Smooth muscle cell (in vitro differentiated cells): ENCODE measurements around the gene TBKBP1. TPM values are rescaled to one million over a fixed set of nuclear protein-coding genes. Genes with fewer than 3 reads are reported as not detected.

Experiments used
- DNase-seq: peaks from one replicate; lab custom pipeline; 2025; ENCODE audit not compliant: unreplicated experiment; lab: John Stamatoyannopoulos, UW
- H2AFZ ChIP-seq: fragments of 200-600 bp; sonication (generic); 2 replicates; pipeline ENCODE4 v1.6.0; 2016; ENCODE audit warnings: antibody characterized with exemption, low read depth, mild to moderate bottlenecking
- H3F3A ChIP-seq: fragments of 200-600 bp; sonication (generic); 2 replicates; pipeline ENCODE4 v1.6.0; 2017; ENCODE audit warnings: antibody characterized with exemption, low read depth
- H3K27ac ChIP-seq: fragments of 200-600 bp; sonication (generic); 2 replicates; pipeline ENCODE4 v1.5.1; 2016; ENCODE audit warnings: low read depth, mild to moderate bottlenecking
- H3K27me3 ChIP-seq: fragments of 200-600 bp; sonication (generic); 2 replicates; pipeline ENCODE4 v1.6.1; 2016; ENCODE audit warnings: low read depth, mild to moderate bottlenecking
- H3K36me3 ChIP-seq: fragments of 200-600 bp; sonication (generic); 2 replicates; pipeline ENCODE4 v1.5.1; 2016; ENCODE audit warnings: low read depth
- H3K4me1 ChIP-seq: fragments of 200-600 bp; sonication (generic); 2 replicates; pipeline ENCODE4 v1.5.1; 2016; ENCODE audit warnings: low read depth
- H3K4me2 ChIP-seq: fragments of 200-600 bp; sonication (generic); 2 replicates; pipeline ENCODE4 v1.6.0; 2016; ENCODE audit warnings: mild to moderate bottlenecking
- H3K4me3 ChIP-seq: fragments of 200-600 bp; sonication (generic); 2 replicates; pipeline ENCODE4 v1.5.1; 2016; ENCODE audit warnings: mild to moderate bottlenecking
- H3K79me2 ChIP-seq: fragments of 200-600 bp; sonication (generic); 2 replicates; pipeline ENCODE4 v1.6.0; 2016; ENCODE audit warnings: low read depth, mild to moderate bottlenecking
- H3K9ac ChIP-seq: fragments of 200-600 bp; sonication (generic); 2 replicates; pipeline ENCODE4 v1.6.0; 2016; ENCODE audit warnings: low read depth
- H3K9me3 ChIP-seq: fragments of 200-600 bp; sonication (generic); replicated peaks from 2 replicates; pipeline ENCODE4 v1.5.1; 2016; ENCODE audit warnings: low read depth
- H4K20me1 ChIP-seq: fragments of 200-600 bp; sonication (generic); 2 replicates; pipeline ENCODE4 v1.6.0; 2016; ENCODE audit warnings: low read depth
- WGBS: methylation state at CpG from one replicate; pipeline ENCODE4 v1.1.7; 2016; ENCODE audit warnings: low lambda C conversion rate; 5-methylcytosine and 5-hydroxymethylcytosine counted together
- polyA plus RNA-seq: library from polyadenylated mRNA; unstranded; fragments of >200 nt; fragmentation: Nextera tagmentation; extraction: Ambion mirVana; gene quantifications from 2 replicates; pipeline ENCODE4 v1.2.1, GENCODE V29; 2016
- small RNA-seq: library from RNA; depleted of rRNA; stranded (forward); fragments of <200 nt; gene quantifications from one replicate; pipeline ENCODE3, GENCODE V24; 2014
- total RNA-seq: library from RNA; depleted of rRNA; stranded (reverse); fragments of >200 nt; gene quantifications from 2 replicates; pipeline ENCODE4 v1.2.3, GENCODE V29; 2014
- TF ChIP-seq, protein P1 (sequence below): fragments of 200-600 bp; sonication (generic); IDR thresholded peaks from 2 replicates; pipeline ENCODE4 v1.5.1; 2017; ENCODE audit warnings: borderline replicate concordance, mild to moderate bottlenecking, antibody characterized with exemption; ENCODE audit not compliant: insufficient read depth, poor library complexity, severe bottlenecking

TBKBP1 gene
- total and polyA plus RNA-seq, 2 experiments from 2014 or later = 5.8 to 7.7 TPM

- WGBS = 70% methylated on average over 5 of the region's 5 CpGs
- TF ChIP-seq, protein P1, sequence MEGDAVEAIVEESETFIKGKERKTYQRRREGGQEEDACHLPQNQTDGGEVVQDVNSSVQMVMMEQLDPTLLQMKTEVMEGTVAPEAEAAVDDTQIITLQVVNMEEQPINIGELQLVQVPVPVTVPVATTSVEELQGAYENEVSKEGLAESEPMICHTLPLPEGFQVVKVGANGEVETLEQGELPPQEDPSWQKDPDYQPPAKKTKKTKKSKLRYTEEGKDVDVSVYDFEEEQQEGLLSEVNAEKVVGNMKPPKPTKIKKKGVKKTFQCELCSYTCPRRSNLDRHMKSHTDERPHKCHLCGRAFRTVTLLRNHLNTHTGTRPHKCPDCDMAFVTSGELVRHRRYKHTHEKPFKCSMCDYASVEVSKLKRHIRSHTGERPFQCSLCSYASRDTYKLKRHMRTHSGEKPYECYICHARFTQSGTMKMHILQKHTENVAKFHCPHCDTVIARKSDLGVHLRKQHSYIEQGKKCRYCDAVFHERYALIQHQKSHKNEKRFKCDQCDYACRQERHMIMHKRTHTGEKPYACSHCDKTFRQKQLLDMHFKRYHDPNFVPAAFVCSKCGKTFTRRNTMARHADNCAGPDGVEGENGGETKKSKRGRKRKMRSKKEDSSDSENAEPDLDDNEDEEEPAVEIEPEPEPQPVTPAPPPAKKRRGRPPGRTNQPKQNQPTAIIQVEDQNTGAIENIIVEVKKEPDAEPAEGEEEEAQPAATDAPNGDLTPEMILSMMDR = no peak
- H3K4me1 ChIP-seq = no peaks in the 10 kb centered on the region
- H4K20me1 ChIP-seq = no peaks in the 10 kb centered on the region
- H3K36me3 ChIP-seq = no peaks in the 10 kb centered on the region
- no peak overlapping the region for H2AFZ ChIP-seq
- H3F3A ChIP-seq = no peaks in the 10 kb centered on the region
- H3K27me3 ChIP-seq = no peaks in the 10 kb centered on the region
- no peak overlapping the region for H3K4me3 ChIP-seq
- DNase-seq = no peak
- H3K4me2 ChIP-seq = no peak overlapping the region
- H3K9ac ChIP-seq = no peak overlapping the region
- peaks cover 6% of the 10 kb centered on the region for H3K9me3 ChIP-seq
- H3K27ac ChIP-seq = no peak overlapping the region
- no peaks in the 10 kb centered on the region for H3K79me2 ChIP-seq
These were observed 66.6 kb downstream of the TBKBP1 start for GRCh38 chr17:47760409-47761140.

Small RNAs within 50 kb of the gene (small RNA-seq; reads per million reads assigned to genes)
- gene AC015674.1 = not detected

Other genes starting within 250 kb of the TBKBP1 start
- gene NPEPPS, start 163.1 kb upstream of the TBKBP1 start, total RNA-seq = 67.3 and 70.5 TPM in 2 replicates
- gene NPEPPS, start 163.1 kb upstream of the TBKBP1 start, polyA plus RNA-seq = 50.2 and 71.6 TPM in 2 replicates
- gene KPNB1, start 44.2 kb upstream of the TBKBP1 start, total RNA-seq = 242 and 245 TPM in 2 replicates
- gene KPNB1, start 44.2 kb upstream of the TBKBP1 start, polyA plus RNA-seq = 78.8 and 83.0 TPM in 2 replicates
- gene TBX21, start 39.1 kb downstream of the TBKBP1 start, total RNA-seq = not detected in 2 replicates
- gene TBX21, start 39.1 kb downstream of the TBKBP1 start, polyA plus RNA-seq = not detected in 2 replicates
- 3.7 and 9.2 TPM in 2 replicates for gene OSBPL7, start 127.6 kb downstream of the TBKBP1 start, total RNA-seq
- gene OSBPL7, start 127.6 kb downstream of the TBKBP1 start, polyA plus RNA-seq = 6.3 and 8.4 TPM in 2 replicates
- gene MRPL10, start 137.4 kb downstream of the TBKBP1 start, total RNA-seq = 24.0 and 30.4 TPM in 2 replicates
- gene MRPL10, start 137.4 kb downstream of the TBKBP1 start, polyA plus RNA-seq = 36.6 and 40.4 TPM in 2 replicates
- gene LRRC46, start 137.5 kb downstream of the TBKBP1 start, total RNA-seq = not detected in 2 replicates
- gene LRRC46, start 137.5 kb downstream of the TBKBP1 start, polyA plus RNA-seq = 0.26 and 1.2 TPM in 2 replicates
- gene SCRN2, start 147.1 kb downstream of the TBKBP1 start, total RNA-seq = 16.0 and 18.6 TPM in 2 replicates
- gene SCRN2, start 147.1 kb downstream of the TBKBP1 start, polyA plus RNA-seq = 45.0 and 49.4 TPM in 2 replicates
- 9.3 and 9.8 TPM in 2 replicates for gene SP6, start 157.0 kb downstream of the TBKBP1 start, total RNA-seq
- 10.7 and 13.1 TPM in 2 replicates for gene SP6, start 157.0 kb downstream of the TBKBP1 start, polyA plus RNA-seq
- 2.4 and 4.7 TPM in 2 replicates for gene SP2, start 202.1 kb downstream of the TBKBP1 start, total RNA-seq
- 9.0 and 9.4 TPM in 2 replicates for gene SP2, start 202.1 kb downstream of the TBKBP1 start, polyA plus RNA-seq
- gene PNPO, start 247.4 kb downstream of the TBKBP1 start, total RNA-seq = 7.6 and 9.3 TPM in 2 replicates
- gene PNPO, start 247.4 kb downstream of the TBKBP1 start, polyA plus RNA-seq = 5.2 and 8.0 TPM in 2 replicates